ENCODE data around the gene SGSM2.

Gene SGSM2

DNA sequence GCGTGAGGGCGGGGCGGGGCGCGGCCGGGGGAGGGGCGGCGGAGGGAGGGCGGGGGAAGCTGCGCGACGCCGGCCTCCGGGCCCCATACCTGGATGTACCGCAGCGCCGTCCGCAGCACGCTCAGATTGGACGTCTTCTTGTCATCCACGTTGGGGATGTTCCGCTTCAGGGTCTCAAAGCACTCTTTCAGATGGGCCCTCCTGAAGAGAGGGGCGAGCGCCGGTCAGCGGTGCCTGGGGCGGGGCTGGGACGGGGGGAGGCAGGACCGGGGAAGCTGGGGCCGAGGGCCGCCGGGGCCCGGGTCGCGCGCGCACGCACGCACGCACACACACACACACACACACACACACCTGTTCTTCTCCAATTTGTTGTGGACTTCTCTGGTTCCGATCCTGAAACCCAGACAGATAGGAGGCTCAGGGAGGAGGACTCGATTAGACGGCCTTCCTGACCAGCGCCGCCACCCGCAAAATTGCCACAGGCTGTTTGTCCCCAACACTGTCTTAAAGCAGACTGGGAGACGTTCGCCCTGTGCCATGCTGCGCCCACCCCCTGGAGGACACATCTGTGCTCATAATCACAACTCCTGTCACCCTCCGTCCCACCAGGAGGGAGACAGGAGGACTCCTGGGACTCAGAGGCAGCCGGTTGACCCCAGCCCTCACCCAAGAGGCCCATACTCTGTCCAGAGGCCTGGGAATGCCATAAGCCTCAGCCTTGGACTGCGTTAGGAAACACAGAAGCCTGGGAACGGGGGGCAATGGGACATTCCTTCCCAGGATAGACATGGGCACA, 56.9 kb downstream of the SGSM2 start:
- Histone ChIP-seq H3K4me1 (peaks cover 73 to 79% (median 75%) of the 10 kb centered on the region in 10 experiments), H3K4me2 (peak overlapping the region; percentile 97 to 100 (median 99)), H3K9me3 (replicated peaks in 1 of 11) (no peaks in the 10 kb centered on the region), H3K9ac (peak overlapping the region; percentile 84 to 100 (median 98)), H3K27me3 (no peaks in the 10 kb centered on the region), H3K36me3 (peaks cover 0 to 20% (median 11%) of the 10 kb centered on the region in 11 experiments; a peak in 12 of 22 replicates), H3K4me3 (peak overlapping the region; percentile 42 to 84 (median 70)), H4K20me1 (peaks cover 3 to 48% (median 18%) of the 10 kb centered on the region in 11 experiments; a peak in 14 of 22 replicates), H3K27ac (peak overlapping the region; percentile 86 to 100 (median 98))
- no peak for TF ChIP-seq Cebpa-rat (IDR thresholded peaks at IDR 0.05)

DNA sequence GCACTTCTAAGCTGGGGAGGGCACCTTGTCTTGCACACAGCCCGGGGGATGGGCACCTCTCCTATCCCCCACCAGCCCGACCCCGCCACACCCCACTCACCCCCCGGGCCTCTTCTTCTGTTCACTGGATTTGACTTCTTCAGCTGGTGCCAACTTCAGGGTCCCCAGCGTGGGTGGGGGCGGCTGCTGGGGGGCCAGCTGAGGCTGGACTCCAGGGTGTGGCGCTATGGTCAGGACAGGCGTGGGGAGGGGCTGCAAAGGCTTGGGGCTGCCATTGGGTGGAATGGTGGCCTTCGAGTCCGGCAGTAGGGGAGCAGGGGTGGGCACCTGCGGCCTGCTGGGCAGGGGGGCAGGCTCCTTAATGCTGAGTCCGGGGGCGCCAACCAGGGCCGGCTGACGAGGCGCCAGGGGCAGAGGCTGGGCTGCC, 57.5 kb downstream of the SGSM2 start:
- Histone ChIP-seq H3K4me1 (peaks cover 67 to 78% (median 73%) of the 10 kb centered on the region in 10 experiments), H3K9me3 (replicated peaks in 1 of 11) (no peaks in the 10 kb centered on the region), H3K27ac (peak overlapping the region; percentile 86 to 100 (median 98); a peak in 21 of 22 replicates), H3K9ac (peak overlapping the region; percentile 84 to 100 (median 98)), H4K20me1 (peaks cover 3 to 51% (median 18%) of the 10 kb centered on the region in 11 experiments; a peak in 14 of 22 replicates), H3K4me2 (peak overlapping the region; percentile 97 to 100 (median 99)), H3K4me3 (peak overlapping the region in 7 of 10 experiments; percentile 48 to 83 (median 69); a peak in 9 of 20 replicates), H3K27me3 (no peaks in the 10 kb centered on the region), H3K36me3 (peaks cover 0 to 14% (median 7%) of the 10 kb centered on the region in 11 experiments; a peak in 8 of 22 replicates)
- TF ChIP-seq Cebpa-rat (IDR thresholded peaks at IDR 0.05): no peak

GRCh38 chr17:2395258-2396181, 58.2 kb downstream of the SGSM2 start:
- Histone ChIP-seq H3K4me3 (peak overlapping the region; percentile 45 to 98 (median 85); a peak in 18 of 20 replicates), H3K4me1 (peaks cover 59 to 71% (median 66%) of the 10 kb centered on the region in 10 experiments)

GRCh38 chr17:2396192-2396567, 58.9 kb downstream of the SGSM2 start:
- Histone ChIP-seq H3K27ac (peak overlapping the region; percentile 86 to 100 (median 98)), H3K9ac (peak overlapping the region; percentile 84 to 100 (median 98)), H3K4me2 (peak overlapping the region; percentile 97 to 100 (median 99)), H3K27me3 (no peaks in the 10 kb centered on the region), H3K4me3 (peak overlapping the region; percentile 45 to 98 (median 85)), H3K36me3 (0 out of 22 replicates have a peak, but pooled peaks cover 0 to 5% (median 0%) of the 10 kb centered on the region in 11 experiments), H4K20me1 (peaks cover 4 to 59% (median 18%) of the 10 kb centered on the region in 11 experiments; a peak in 14 of 22 replicates), H3K9me3 (replicated peaks in 1 of 11) (no peaks in the 10 kb centered on the region), H3K4me1 (peaks cover 53 to 64% (median 59%) of the 10 kb centered on the region in 10 experiments)
- no peak for TF ChIP-seq Cebpa-rat (IDR thresholded peaks at IDR 0.05)

More at GRCh38 chr17:2395258-2396181, 58.2 kb downstream of the SGSM2 start:
- H3K27me3 ChIP-seq: no peaks in the 10 kb centered on the region
- no peaks in the 10 kb centered on the region for H3K9me3 ChIP-seq (replicated peaks in 1 of 11)
- peak overlapping the region; percentile 84 to 100 (median 98) for H3K9ac ChIP-seq
- peaks cover 4 to 59% (median 18%) of the 10 kb centered on the region in 11 experiments; a peak in 14 of 22 replicates for H4K20me1 ChIP-seq
- TF ChIP-seq Cebpa-rat (IDR thresholded peaks at IDR 0.05): no peak
- peaks cover 0 to 6% (median under 1%) of the 10 kb centered on the region in 11 experiments; a peak in 3 of 22 replicates for H3K36me3 ChIP-seq
- H3K27ac ChIP-seq: peak overlapping the region; percentile 86 to 100 (median 98)
- H3K4me2 ChIP-seq: peak overlapping the region; percentile 97 to 100 (median 99)

DNA sequence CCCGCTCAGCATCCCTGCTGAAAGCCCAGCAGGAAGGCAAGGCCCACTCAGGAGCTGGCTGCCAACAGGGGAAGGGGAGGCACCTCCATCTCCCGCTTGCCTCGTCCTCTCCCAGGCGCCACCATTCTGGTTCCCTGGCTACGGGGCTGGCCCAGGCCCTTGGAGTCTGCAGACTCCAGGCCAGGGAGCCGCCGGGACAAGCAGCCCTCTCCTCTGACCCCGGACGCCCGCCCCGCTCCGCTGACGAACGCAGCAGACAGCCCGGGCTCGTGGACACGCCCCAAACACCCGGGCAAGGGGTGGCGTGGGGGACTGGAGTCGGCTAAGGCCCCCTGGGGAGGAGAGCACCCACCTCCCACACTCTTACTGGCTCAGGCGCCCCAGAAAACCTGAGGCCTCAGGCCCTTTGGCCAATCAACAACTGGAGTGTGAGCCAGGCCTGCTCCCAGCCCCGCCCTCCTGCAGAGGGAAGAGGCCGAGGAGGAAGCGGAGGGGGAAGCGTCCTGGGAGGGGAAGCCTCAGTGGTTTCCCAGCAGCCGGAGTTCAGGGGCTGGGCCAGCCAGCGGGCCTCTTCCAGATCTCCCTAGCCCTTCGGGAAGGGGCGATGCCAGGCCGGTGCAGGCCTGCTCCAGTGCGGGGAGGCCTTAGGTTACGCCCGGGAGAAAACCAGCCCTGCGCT, 59.4 kb downstream of the SGSM2 start:
- no peaks in the 10 kb centered on the region for H3K36me3 ChIP-seq
- H3K4me3 ChIP-seq: peak overlapping the region; percentile 45 to 98 (median 85)
- H3K27ac ChIP-seq: peak overlapping the region; percentile 86 to 100 (median 98)
- no peak for TF ChIP-seq Cebpa-rat (IDR thresholded peaks at IDR 0.05)
- H3K4me1 ChIP-seq: peaks cover 47 to 59% (median 54%) of the 10 kb centered on the region in 10 experiments
- H3K4me2 ChIP-seq: peak overlapping the region; percentile 97 to 100 (median 99)
- H3K9ac ChIP-seq: peak overlapping the region; percentile 84 to 100 (median 98)
- no peaks in the 10 kb centered on the region for H3K27me3 ChIP-seq
- no peaks in the 10 kb centered on the region for H3K9me3 ChIP-seq (replicated peaks in 1 of 11)
- peaks cover 4 to 59% (median 18%) of the 10 kb centered on the region in 11 experiments; a peak in 14 of 22 replicates for H4K20me1 ChIP-seq

- Histone ChIP-seq H4K20me1 (peaks cover 4 to 59% (median 18%) of the 10 kb centered on the region in 11 experiments; a peak in 14 of 22 replicates), H3K9ac (peak overlapping the region; percentile 84 to 100 (median 98)), H3K36me3 (no peaks in the 10 kb centered on the region)
Measured at GRCh38 chr17:2397247-2398171, 60.2 kb downstream of the SGSM2 start.

GRCh38 chr17:2398182-2398581, 60.9 kb downstream of the SGSM2 start:
- Histone ChIP-seq H3K4me2 (peak overlapping the region; percentile 97 to 100 (median 99)), H3K9ac (peak overlapping the region; percentile 84 to 100 (median 98); a peak in 21 of 22 replicates), H3K9me3 (replicated peaks in 1 of 11) (no peaks in the 10 kb centered on the region), H3K36me3 (no peaks in the 10 kb centered on the region), H3K4me3 (peak overlapping the region; percentile 46 to 98 (median 94); a peak in 18 of 20 replicates), H3K4me1 (peaks cover 53 to 65% (median 61%) of the 10 kb centered on the region in 10 experiments), H3K27me3 (no peaks in the 10 kb centered on the region), H3K27ac (peak overlapping the region; percentile 86 to 100 (median 98); a peak in 21 of 22 replicates), H4K20me1 (peaks cover 4 to 59% (median 18%) of the 10 kb centered on the region in 11 experiments; a peak in 14 of 22 replicates)
- no peak for TF ChIP-seq Cebpa-rat (IDR thresholded peaks at IDR 0.05)

More at GRCh38 chr17:2397247-2398171, 60.2 kb downstream of the SGSM2 start:
- Histone ChIP-seq H3K9me3 (replicated peaks in 1 of 11) (no peaks in the 10 kb centered on the region), H3K4me1 (peaks cover 46 to 58% (median 54%) of the 10 kb centered on the region in 10 experiments), H3K4me3 (peak overlapping the region; percentile 45 to 98 (median 85); a peak in 19 of 20 replicates), H3K4me2 (peak overlapping the region; percentile 97 to 100 (median 99)), H3K27me3 (no peaks in the 10 kb centered on the region), H3K27ac (peak overlapping the region; percentile 86 to 100 (median 98))
- no peak for TF ChIP-seq Cebpa-rat (IDR thresholded peaks at IDR 0.05)
